SKM-1 (cell line): ENCODE measurements around the gene RSAD2.

ENCODE experiments used
- DNase-seq: peaks from one replicate; lab custom pipeline; 2025; ENCODE audit not compliant: unreplicated experiment; lab: John Stamatoyannopoulos, UW

The RSAD2 gene

DNA sequence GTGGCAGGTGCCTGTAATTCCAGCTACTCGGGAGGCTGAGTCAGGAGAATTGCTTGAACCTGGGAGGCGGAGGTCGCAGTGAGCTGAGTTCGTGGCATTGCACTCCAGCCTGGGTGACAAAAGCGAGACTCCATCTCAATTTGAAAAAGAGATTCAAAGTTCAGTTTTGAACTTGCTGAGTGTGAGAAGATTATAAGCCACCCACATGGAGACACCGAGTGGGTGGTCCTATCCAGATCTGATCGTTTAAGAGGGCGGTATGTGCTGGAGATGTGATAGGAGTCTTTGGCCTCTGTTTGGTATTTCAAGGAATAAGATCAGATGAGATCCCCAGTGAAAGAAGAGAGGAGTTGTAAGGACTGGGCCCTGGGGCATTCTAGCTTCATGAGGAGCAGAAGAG is 65.3 kb downstream of the RSAD2 start:
- no peak for DNase-seq

DNA sequence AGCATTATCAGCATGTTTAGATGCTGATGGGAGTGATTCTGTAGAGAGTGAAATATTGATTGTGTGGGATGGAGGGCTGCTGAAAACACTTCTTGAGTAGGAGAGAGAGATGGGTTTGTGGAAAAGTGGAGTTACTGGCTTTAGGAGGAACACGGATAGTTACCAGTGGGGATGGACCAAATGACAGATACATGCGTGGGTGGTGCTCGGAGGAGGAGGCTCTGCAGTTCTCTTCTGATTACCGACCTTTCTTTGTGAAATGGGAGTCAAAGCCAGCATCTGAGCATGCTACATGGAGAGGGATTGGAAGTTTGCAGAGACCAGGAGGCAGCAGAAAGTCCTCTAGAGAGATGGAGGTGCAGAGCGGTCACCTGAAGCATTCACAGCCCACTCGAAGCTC is 65.9 kb downstream of the RSAD2 start:
- no peak for DNase-seq

DNA sequence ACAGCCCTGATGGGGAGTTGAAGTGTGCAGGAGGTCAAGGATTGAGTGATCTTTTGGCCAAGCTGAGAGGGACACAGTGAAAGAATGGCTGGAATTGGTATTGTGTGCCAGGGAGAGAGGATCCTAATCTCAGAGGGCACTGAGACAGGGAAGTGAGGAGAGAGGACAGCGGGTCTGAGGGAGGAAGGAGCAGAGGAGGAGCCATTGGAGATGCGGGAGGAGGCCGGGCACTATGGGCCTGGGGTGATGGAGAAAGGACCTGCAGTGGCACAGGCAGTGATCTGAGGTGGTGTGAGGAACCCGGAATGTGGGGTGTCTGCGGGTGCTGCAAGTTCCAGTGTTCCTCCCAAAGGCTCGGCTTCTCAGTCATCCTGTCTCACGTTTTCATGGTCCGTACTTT is 66.4 kb downstream of the RSAD2 start:
- no peak for DNase-seq

DNA sequence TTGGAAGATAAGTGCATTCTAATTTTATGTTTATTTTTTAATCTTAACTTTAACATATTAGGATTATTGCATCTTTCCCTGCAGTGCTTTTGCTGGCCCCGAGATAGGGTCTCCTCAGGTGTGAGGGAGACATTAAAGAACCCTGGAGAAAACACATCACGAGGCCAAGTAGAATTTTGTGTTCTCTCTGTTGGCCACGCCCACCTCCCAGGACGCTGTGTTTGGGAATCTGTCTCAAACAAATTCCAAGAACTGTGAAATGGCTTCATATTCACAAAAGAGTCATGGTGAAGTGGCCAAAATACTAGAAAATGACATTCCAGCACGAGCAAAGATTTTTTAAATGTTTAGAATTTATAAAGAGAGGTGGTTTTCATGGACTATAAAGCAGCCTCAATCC is 67.0 kb downstream of the RSAD2 start:
- no peak for DNase-seq

DNA sequence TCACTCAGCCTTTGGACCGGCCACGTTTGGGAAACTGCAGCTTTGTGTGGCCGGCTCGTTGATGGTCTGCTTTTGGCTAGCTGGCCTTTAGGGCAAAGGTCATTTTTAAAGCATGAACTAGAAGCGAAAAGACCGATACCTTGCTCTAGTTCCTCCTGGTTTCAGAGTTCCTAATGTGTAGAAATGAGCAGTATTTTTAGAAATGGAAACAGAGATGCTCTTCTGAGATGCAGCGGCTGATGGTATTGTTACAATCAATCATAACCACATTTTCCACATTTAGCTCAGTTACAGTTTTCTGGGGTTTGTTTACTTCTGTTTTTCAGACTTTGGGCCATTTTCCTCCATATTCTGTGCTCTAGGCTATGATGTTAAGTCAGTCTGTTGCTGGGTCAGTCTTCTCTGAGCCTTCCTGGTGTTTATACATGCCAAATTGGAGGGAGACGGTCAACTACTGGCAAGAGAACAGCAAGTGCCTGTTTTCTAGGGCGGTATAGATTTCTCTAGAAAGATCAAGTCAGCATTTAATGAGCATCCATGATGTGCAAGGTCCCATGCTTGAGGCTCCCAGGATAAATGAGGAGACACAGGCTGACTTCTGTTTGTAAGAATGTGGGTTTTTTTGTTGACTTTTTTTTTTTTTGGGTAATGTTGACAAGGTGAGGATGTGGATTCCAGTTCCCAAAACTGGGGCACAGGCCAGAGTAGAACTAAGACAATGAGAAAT is 67.7 kb downstream of the RSAD2 start:
- peak; percentile 36 for DNase-seq

DNA sequence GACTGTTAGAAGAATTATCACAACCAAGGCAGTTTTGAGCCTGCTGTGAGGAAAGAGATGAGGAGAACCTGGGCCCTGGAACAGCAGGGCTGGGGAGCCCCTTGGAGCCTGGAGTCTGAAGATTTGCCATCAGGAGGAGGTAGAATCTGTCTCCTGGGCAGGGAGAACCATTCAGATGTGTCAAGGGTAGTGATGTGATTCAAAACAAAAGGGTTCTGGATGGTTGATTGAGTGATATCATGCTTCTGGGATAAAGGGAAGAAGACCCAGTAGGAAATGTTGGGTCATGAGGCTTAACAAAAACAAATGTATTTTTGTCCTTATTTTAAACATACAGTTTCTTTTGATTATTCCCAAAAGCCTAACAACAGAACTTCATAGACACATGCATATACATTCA is 68.2 kb downstream of the RSAD2 start:
- DNase-seq = no peak

DNA sequence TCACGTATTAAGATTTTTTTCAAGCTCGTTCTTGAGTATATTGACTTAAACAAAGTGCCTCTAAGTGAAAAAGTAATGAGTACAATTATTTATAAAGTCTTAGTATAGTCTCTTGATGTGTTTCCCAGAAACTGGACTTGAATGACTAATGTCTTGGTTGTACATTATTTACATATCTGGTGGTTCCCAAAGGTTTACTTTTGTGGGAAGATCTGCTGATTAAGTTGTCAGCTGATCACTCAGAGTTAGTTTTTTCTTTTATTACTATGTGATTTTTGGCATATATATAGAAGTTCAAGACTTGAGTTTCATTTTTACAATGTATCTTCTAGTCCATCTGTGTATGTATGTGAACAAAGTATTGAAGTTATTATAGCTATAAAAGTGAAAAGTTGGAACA is 69.1 kb downstream of the RSAD2 start:
- no peak for DNase-seq
